ENCODE results near the gene C10orf67.

Gene C10orf67

GRCh38 chr10:23158370-23158769, 186.2 kb downstream of the C10orf67 start:
- no peak for DNase-seq

GRCh38 chr10:23157691-23158369, 186.8 kb downstream of the C10orf67 start:
- no peak for DNase-seq

GRCh38 chr10:23157239-23157681, 187.3 kb downstream of the C10orf67 start:
- no peak for DNase-seq

- DNase-seq = no peak
Measured at GRCh38 chr10:23156447-23157150, 188.0 kb downstream of the C10orf67 start.

- no peak for DNase-seq
Measured at GRCh38 chr10:23155169-23155568, 189.4 kb downstream of the C10orf67 start.
